Activated T-cell treated with anti-CD3 and anti-CD28 coated beads, Interleukin-2, amount 50 U/mL, for 72 hours (primary cell): Measurements from ENCODE around the gene SRPK2. TPM values are rescaled to one million over a fixed set of nuclear protein-coding genes. Genes with fewer than 3 reads are reported as not detected.
"Not testable (repeated sequence)": the region's sequence is repeated elsewhere in the genome, so short reads cannot be mapped to it uniquely, and the experiment has no call there.

ENCODE experiments used
- ATAC-seq, 2 donors: fragments of 150-1000 bp; cut with Tn5 transposase; replicated peaks in 1 of 2; 2 replicates each; pipeline ENCODE4 v1.10.0; 2021; ENCODE audit warnings: moderate library complexity in 2 of 2, mild to moderate bottlenecking in 1 of 2
- DNase-seq, 2 donors: peaks; one replicate each; pipeline ENCODE4 v3.0.0; 2021 to 2022; ENCODE audit warnings: mixed read lengths in 1 of 2
- H3K27ac Mint-ChIP-seq: one replicate; pipeline ENCODE4 v1.8.0; 2022; ENCODE audit warnings: mild to moderate bottlenecking, moderate library complexity, mixed read lengths
- H3K27me3 Mint-ChIP-seq: one replicate; pipeline ENCODE4 v1.8.0; 2022; ENCODE audit warnings: low read depth, mixed read lengths
- H3K36me3 Mint-ChIP-seq, 2 donors: one replicate each; pipeline ENCODE4 v1.8.0; 2022; ENCODE audit warnings: mixed read lengths in 2 of 2, mild to moderate bottlenecking in 1 of 2; ENCODE audit not compliant: insufficient read depth in 2 of 2
- H3K4me1 Mint-ChIP-seq: one replicate; pipeline ENCODE4 v1.8.0; 2022; ENCODE audit warnings: low read depth, mixed read lengths
- H3K4me3 Mint-ChIP-seq, 2 donors: one replicate each; pipeline ENCODE4 v1.8.0; 2022; ENCODE audit warnings: mild to moderate bottlenecking in 2 of 2, mixed read lengths in 2 of 2, moderate library complexity in 2 of 2
- H3K9me3 Mint-ChIP-seq, 2 donors: one replicate each; pipeline ENCODE4 v1.8.0; 2022; ENCODE audit warnings: mixed read lengths in 2 of 2
- total RNA-seq, 2 donors: library from RNA; stranded (reverse); gene quantifications; one replicate each; pipeline ENCODE4 v1.2.3, GENCODE V29; 2022

The SRPK2 gene
- total RNA-seq, 2 donors from 2014 or later = 45.4 to 51.0 TPM

GRCh38 chr7:105298439-105298894 lies 90.3 kb downstream of the SRPK2 start:
- Mint-ChIP-seq H3K4me1 (peaks cover 73% of the 10 kb centered on the region), H3K9me3 (peaks cover 0 to 2% of the 10 kb centered on the region in 2 donors), H3K36me3 (peaks cover 4 to 13% of the 10 kb centered on the region in 2 donors), H3K4me3 (peak overlapping the region; percentile 57 to 82), H3K27me3 (no peaks in the 10 kb centered on the region), H3K27ac (peak overlapping the region; percentile 95)
- DNase-seq = peak in 1 of 2 donors; percentile 55
- ATAC-seq = peak; percentile 91 to 93

GRCh38 chr7:105297985-105298384 lies 90.7 kb downstream of the SRPK2 start:
- Mint-ChIP-seq H3K4me1 (peaks cover 72% of the 10 kb centered on the region), H3K27ac (peak overlapping the region; percentile 95)
- peak; percentile 75 to 82 for ATAC-seq

GRCh38 chr7:105297309-105297708 lies 91.4 kb downstream of the SRPK2 start:
- Mint-ChIP-seq H3K4me3 (peak overlapping the region; percentile 29 to 34), H3K27ac (no peak overlapping the region), H3K27me3 (no peaks in the 10 kb centered on the region), H3K9me3 (peaks cover 0 to 2% of the 10 kb centered on the region in 2 donors), H3K36me3 (peaks cover 4 to 7% of the 10 kb centered on the region in 2 donors), H3K4me1 (peaks cover 72% of the 10 kb centered on the region)
- ATAC-seq = no peak
- no peak for DNase-seq

More at GRCh38 chr7:105297985-105298384, 90.7 kb downstream of the SRPK2 start:
- H3K9me3 Mint-ChIP-seq = peaks cover 0 to 2% of the 10 kb centered on the region in 2 donors
- H3K36me3 Mint-ChIP-seq = peaks cover 4 to 11% of the 10 kb centered on the region in 2 donors
- H3K4me3 Mint-ChIP-seq = peak overlapping the region; percentile 57 to 82
- H3K27me3 Mint-ChIP-seq = no peaks in the 10 kb centered on the region
- peak; percentile 27 to 33 for DNase-seq

GRCh38 chr7:105296491-105296890 lies 92.2 kb downstream of the SRPK2 start:
- ATAC-seq = no peak
- Mint-ChIP-seq H3K27ac (no peak overlapping the region), H3K4me1 (peaks cover 68% of the 10 kb centered on the region), H3K27me3 (no peaks in the 10 kb centered on the region), H3K4me3 (no peak overlapping the region), H3K36me3 (peaks cover 4 to 7% of the 10 kb centered on the region in 2 donors), H3K9me3 (peaks cover 0 to 2% of the 10 kb centered on the region in 2 donors)
- no peak for DNase-seq

GRCh38 chr7:105295596-105296352 lies 92.9 kb downstream of the SRPK2 start:
- DNase-seq = no peak
- H3K9me3 Mint-ChIP-seq = peaks cover 0 to 2% of the 10 kb centered on the region in 2 donors
- H3K4me3 Mint-ChIP-seq = peak overlapping the region in 1 of 2 donors; percentile 33
- peaks cover 3 to 7% of the 10 kb centered on the region in 2 donors for H3K36me3 Mint-ChIP-seq
- ATAC-seq = peak; percentile 17 to 32
- H3K4me1 Mint-ChIP-seq = peaks cover 65% of the 10 kb centered on the region
- no peaks in the 10 kb centered on the region for H3K27me3 Mint-ChIP-seq
- peak overlapping the region; percentile 40 for H3K27ac Mint-ChIP-seq

- not testable (repeated sequence) for ATAC-seq, H3K36me3 Mint-ChIP-seq, H3K4me3 Mint-ChIP-seq, H3K27me3 Mint-ChIP-seq, H3K9me3 Mint-ChIP-seq, H3K27ac Mint-ChIP-seq, DNase-seq
- H3K4me1 Mint-ChIP-seq = peaks cover 61% of the 10 kb centered on the region
Observed at GRCh38 chr7:105294482-105294881, 94.2 kb downstream of the SRPK2 start.

- no peaks in the 10 kb centered on the region for H3K9me3 Mint-ChIP-seq
- peaks cover 4 to 5% of the 10 kb centered on the region in 2 donors for H3K36me3 Mint-ChIP-seq
- H3K4me1 Mint-ChIP-seq = peaks cover 43% of the 10 kb centered on the region
- DNase-seq = no peak
- H3K27ac Mint-ChIP-seq = peak overlapping the region; percentile 25
- no peaks in the 10 kb centered on the region for H3K27me3 Mint-ChIP-seq
- peak overlapping the region; percentile 11 to 64 for H3K4me3 Mint-ChIP-seq
- peak; percentile 93 to 98 for ATAC-seq
Observed at GRCh38 chr7:105289704-105290103, 99.0 kb downstream of the SRPK2 start.

- H3K4me3 Mint-ChIP-seq = no peak overlapping the region
- H3K27me3 Mint-ChIP-seq = no peaks in the 10 kb centered on the region
- peaks cover 2 to 5% of the 10 kb centered on the region in 2 donors for H3K36me3 Mint-ChIP-seq
- ATAC-seq = no peak
- H3K9me3 Mint-ChIP-seq = no peaks in the 10 kb centered on the region
- no peak for DNase-seq
- H3K4me1 Mint-ChIP-seq = peaks cover 39% of the 10 kb centered on the region
- no peak overlapping the region for H3K27ac Mint-ChIP-seq
Observed at GRCh38 chr7:105286441-105286840, 102.3 kb downstream of the SRPK2 start.

- Mint-ChIP-seq H3K27ac (no peak overlapping the region), H3K9me3 (no peaks in the 10 kb centered on the region), H3K27me3 (no peaks in the 10 kb centered on the region), H3K4me3 (no peak overlapping the region), H3K36me3 (peaks cover 2 to 5% of the 10 kb centered on the region in 2 donors), H3K4me1 (peaks cover 39% of the 10 kb centered on the region)
- ATAC-seq (no peak), DNase-seq (no peak)
Observed at GRCh38 chr7:105285118-105285874, 103.4 kb downstream of the SRPK2 start.

GRCh38 chr7:105284014-105284413 lies 104.7 kb downstream of the SRPK2 start:
- ATAC-seq = no peak
- no peaks in the 10 kb centered on the region for H3K9me3 Mint-ChIP-seq
- H3K27ac Mint-ChIP-seq = no peak overlapping the region
- no peak for DNase-seq
- peaks cover 37% of the 10 kb centered on the region for H3K4me1 Mint-ChIP-seq
- no peaks in the 10 kb centered on the region for H3K36me3 Mint-ChIP-seq
- H3K27me3 Mint-ChIP-seq = no peaks in the 10 kb centered on the region
- no peak overlapping the region for H3K4me3 Mint-ChIP-seq

- H3K36me3 Mint-ChIP-seq = no peaks in the 10 kb centered on the region
- ATAC-seq = no peak
Observed at GRCh38 chr7:105281966-105282365, 106.8 kb downstream of the SRPK2 start.

GRCh38 chr7:105279688-105280007 lies 109.1 kb downstream of the SRPK2 start:
- ATAC-seq (no peak), DNase-seq (no peak)
- H3K27ac Mint-ChIP-seq = no peak overlapping the region
- no peak overlapping the region for H3K4me3 Mint-ChIP-seq
- H3K4me1 Mint-ChIP-seq = peaks cover 41% of the 10 kb centered on the region
- H3K9me3 Mint-ChIP-seq = no peaks in the 10 kb centered on the region
- no peaks in the 10 kb centered on the region for H3K27me3 Mint-ChIP-seq
- no peaks in the 10 kb centered on the region for H3K36me3 Mint-ChIP-seq

More at GRCh38 chr7:105281966-105282365, 106.8 kb downstream of the SRPK2 start:
- no peak for DNase-seq
- H3K27ac Mint-ChIP-seq = no peak overlapping the region
- peaks cover 39% of the 10 kb centered on the region for H3K4me1 Mint-ChIP-seq
- H3K9me3 Mint-ChIP-seq = no peaks in the 10 kb centered on the region
- H3K27me3 Mint-ChIP-seq = no peaks in the 10 kb centered on the region
- H3K4me3 Mint-ChIP-seq = no peak overlapping the region

GRCh38 chr7:105278973-105279687 lies 109.6 kb downstream of the SRPK2 start:
- no peak for DNase-seq
- H3K9me3 Mint-ChIP-seq = no peaks in the 10 kb centered on the region
- H3K27ac Mint-ChIP-seq = no peak overlapping the region
- H3K27me3 Mint-ChIP-seq = no peaks in the 10 kb centered on the region
- no peak for ATAC-seq
- no peak overlapping the region for H3K4me3 Mint-ChIP-seq
- H3K4me1 Mint-ChIP-seq = peaks cover 39% of the 10 kb centered on the region
- no peaks in the 10 kb centered on the region for H3K36me3 Mint-ChIP-seq
